ENCODE results near the gene LCP2.

The LCP2 gene

DNA sequence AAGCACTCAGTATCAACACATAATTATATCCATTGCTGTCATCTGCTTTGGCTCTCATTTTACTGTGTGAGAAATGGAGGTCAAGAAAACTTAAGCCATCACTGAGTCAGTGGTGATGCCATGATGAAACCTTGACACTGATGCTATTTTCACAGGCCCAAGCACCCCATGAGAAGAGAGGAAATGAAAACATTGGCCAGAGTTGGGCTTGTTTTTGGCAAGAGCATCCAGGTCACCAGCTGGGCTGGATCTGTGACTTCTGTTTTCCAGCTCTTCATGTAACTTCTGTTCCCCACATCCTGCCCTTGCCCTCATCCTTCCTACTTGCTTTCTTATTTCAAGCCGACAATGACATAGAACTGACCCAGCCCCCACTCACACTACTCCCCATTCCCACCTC, 10.0 kb downstream of the LCP2 start:
- TF ChIP-seq, protein P1, sequence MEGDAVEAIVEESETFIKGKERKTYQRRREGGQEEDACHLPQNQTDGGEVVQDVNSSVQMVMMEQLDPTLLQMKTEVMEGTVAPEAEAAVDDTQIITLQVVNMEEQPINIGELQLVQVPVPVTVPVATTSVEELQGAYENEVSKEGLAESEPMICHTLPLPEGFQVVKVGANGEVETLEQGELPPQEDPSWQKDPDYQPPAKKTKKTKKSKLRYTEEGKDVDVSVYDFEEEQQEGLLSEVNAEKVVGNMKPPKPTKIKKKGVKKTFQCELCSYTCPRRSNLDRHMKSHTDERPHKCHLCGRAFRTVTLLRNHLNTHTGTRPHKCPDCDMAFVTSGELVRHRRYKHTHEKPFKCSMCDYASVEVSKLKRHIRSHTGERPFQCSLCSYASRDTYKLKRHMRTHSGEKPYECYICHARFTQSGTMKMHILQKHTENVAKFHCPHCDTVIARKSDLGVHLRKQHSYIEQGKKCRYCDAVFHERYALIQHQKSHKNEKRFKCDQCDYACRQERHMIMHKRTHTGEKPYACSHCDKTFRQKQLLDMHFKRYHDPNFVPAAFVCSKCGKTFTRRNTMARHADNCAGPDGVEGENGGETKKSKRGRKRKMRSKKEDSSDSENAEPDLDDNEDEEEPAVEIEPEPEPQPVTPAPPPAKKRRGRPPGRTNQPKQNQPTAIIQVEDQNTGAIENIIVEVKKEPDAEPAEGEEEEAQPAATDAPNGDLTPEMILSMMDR (IDR thresholded peaks at IDR 0.05; ENCODE audit: low read depth, low read length) = no peak
- no peak overlapping the region for H3K4me3 ChIP-seq (replicated peaks in 1 of 2; ENCODE audit: low read depth in 2 of 2, low read length in 2 of 2)
- peak; percentile 31 to 33 for DNase-seq (ENCODE audit: low read depth in 2 of 2)

DNA sequence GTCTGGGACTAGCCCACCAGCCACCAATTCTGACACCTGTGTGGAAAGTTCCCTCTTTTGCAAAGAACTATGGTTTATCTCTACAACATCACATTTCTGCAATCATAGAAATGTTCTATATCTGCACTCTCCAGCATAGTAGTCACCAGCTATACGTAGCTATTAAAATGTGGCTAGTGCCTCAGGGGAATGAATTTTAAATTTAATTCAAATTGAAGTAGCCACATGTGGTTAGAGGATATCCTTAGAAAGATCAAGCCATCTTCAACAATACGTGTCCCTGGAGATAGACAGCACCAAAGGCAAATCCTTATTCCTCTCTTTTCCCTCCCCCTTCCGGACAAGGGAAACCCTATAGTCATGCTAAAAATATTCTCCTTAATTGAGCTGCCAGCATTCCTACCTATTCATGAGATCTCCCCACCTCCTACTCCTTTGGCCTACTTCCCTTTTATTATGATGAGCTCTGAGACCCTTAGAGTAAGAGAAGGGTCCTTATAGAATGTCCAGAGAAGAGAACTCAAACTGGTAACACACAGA, 11.1 kb downstream of the LCP2 start:
- DNase-seq (ENCODE audit: low read depth in 2 of 2) = no peak
- no peak overlapping the region for H3K4me3 ChIP-seq (replicated peaks in 1 of 2; ENCODE audit: low read depth in 2 of 2, low read length in 2 of 2)
- TF ChIP-seq, protein P1 (IDR thresholded peaks at IDR 0.05; ENCODE audit: low read depth, low read length) = no peak

DNA sequence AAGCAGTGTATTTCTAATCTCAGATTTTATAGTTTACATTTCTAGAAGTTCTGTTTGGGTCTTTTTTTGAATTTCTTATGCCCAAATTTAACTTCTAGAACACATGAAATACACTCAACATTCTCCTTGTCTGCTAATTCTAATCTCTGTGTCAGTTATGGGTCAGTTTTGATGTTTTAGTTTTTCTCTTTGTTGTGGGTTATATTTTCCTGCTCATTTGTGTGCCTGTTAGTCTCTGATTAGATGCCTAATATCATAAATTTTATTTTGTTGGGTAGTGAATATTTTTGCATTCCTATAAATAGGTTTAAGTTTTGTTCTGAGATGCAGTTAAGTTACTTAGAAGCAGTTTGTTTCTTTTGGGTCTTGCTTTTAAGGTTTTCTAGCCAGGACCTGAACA, 12.4 kb downstream of the LCP2 start:
- no peak for DNase-seq (ENCODE audit: low read depth in 2 of 2)
- TF ChIP-seq, protein P1 (IDR thresholded peaks at IDR 0.05; ENCODE audit: low read depth, low read length) = no peak
- no peak overlapping the region for H3K4me3 ChIP-seq (replicated peaks in 1 of 2; ENCODE audit: low read depth in 2 of 2, low read length in 2 of 2)

DNA sequence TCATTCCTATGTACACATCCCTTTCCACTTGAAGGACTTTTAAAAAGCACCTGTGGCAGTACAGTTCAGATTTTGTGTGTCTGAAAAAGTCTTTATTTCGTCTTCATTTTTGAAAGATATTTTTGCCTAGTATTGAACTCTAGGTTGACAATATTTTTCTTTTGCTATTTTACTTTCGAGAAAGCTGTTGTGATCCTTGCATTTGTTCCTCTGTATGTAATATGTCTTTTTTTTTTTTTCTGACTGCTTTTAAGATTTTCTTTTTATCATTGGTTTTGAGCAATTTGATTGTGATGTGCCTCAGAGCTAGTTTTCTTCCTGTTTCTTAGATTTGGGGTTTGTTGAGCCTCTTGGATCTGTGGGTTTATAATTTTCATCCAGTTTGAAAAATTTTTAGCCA, 13.3 kb downstream of the LCP2 start:
- no peak overlapping the region for H3K4me3 ChIP-seq (replicated peaks in 1 of 2; ENCODE audit: low read depth in 2 of 2, low read length in 2 of 2)
- TF ChIP-seq, protein P1 (IDR thresholded peaks at IDR 0.05; ENCODE audit: low read depth, low read length) = no peak
- DNase-seq (ENCODE audit: low read depth in 2 of 2) = no peak

DNA sequence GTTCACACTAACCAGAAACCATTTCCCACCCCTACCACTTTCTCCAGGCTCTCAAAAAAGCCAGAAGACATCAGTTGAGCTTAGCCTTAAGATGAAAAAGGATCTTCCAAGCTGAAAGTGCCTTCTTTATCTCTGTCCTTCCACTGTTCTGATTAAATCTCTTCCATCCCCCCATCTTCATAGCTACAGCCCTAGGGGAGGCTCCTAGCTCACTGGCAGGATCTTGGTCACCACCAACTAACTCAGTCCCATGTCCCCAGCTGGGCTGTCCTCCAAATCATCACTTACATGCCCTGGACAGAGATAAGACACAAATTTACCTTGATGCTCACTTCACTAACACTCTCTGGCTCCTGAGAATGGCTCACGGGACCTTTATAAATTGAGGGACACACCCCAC, 14.3 kb downstream of the LCP2 start:
- H3K4me3 ChIP-seq (replicated peaks in 1 of 2; ENCODE audit: low read depth in 2 of 2, low read length in 2 of 2) = no peak overlapping the region
- TF ChIP-seq, protein P1 (IDR thresholded peaks at IDR 0.05; ENCODE audit: low read depth, low read length) = no peak
- no peak for DNase-seq (ENCODE audit: low read depth in 2 of 2)

DNA sequence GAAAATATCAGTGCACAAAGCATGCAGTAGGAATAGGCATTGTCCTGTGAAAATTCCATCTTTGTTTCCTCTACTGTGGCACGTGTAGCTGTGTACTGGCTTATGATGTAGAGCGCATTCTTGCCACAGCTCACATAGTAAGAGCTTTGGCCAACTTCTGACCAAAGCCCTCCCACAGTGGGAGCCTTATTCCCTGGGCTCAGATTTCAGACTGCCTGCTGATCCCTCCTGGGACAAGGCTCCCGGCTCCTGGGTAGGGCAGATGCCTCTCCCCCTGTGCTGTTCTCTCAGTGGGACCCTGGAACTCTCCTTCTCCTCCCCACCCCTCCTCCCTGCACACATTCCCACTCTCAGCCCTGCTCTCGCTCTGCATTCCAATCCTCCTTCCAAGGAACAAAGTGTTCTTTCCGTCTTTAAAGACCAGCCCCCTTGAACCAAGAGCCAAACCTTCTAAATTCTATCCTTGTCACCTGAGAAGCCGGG, 17.5 kb downstream of the LCP2 start:
- H3K4me3 ChIP-seq (replicated peaks in 1 of 2; ENCODE audit: low read depth in 2 of 2, low read length in 2 of 2) = no peak overlapping the region
- TF ChIP-seq, protein P1 (IDR thresholded peaks at IDR 0.05; ENCODE audit: low read depth, low read length) = no peak
- DNase-seq (ENCODE audit: low read depth in 2 of 2) = no peak

DNA sequence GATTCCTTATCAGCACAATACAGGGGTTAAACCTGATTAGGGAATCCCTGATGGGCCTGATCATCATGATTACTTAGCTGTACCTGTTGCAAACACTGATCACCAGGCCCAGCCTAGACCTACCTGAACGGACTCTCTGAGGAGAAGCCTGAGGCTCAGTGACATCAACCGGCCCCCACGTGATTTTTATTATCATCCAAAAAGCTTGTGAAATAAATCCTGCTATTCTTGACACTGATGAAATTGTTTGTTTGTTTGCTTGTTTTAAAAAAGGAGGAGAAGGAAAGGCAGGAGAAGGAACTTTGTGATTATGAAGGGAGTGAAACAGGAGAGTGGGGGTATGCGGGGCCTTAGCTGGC, 18.1 kb downstream of the LCP2 start:
- no peak overlapping the region for H3K4me3 ChIP-seq (replicated peaks in 1 of 2; ENCODE audit: low read depth in 2 of 2, low read length in 2 of 2)
- DNase-seq (ENCODE audit: low read depth in 2 of 2) = no peak
- TF ChIP-seq, protein P1 (IDR thresholded peaks at IDR 0.05; ENCODE audit: low read depth, low read length) = no peak
